AG04449 (cell line): Measurements from ENCODE around the gene SPDYE5.
A peak's percentile ranks its signal among the peaks of the same experiment; 100 is the strongest.
"Not testable (repeated sequence)": the region's sequence is repeated elsewhere in the genome, so short reads cannot be mapped to it uniquely, and the experiment has no call there.

ENCODE experiments used
- CTCF ChIA-PET: fragments of 350-600 bp; formaldehyde crosslinking; extraction: SDS; loops from one replicate; lab custom pipeline; 2021; ENCODE audit warnings: antibody characterized with exemption; lab: Yijun Ruan, JAX
- POLR2A ChIA-PET: fragments of 400-600, 350-600 bp; formaldehyde crosslinking; extraction: SDS; loops from one replicate; lab custom pipeline; 2020; ENCODE audit warnings: antibody characterized with exemption, inconsistent platforms; lab: Yijun Ruan, JAX
- DNase-seq: peaks from one replicate; pipeline ENCODE4 v3.0.0-alpha.2; 2010; ENCODE audit warnings: low read depth, low spot score
- H3K4me3 ChIP-seq: 2 replicates; pipeline ENCODE4 v1.5.1; 2011; ENCODE audit warnings: low read depth, mild to moderate bottlenecking, control low read depth, low read length

The SPDYE5 gene, protein sequence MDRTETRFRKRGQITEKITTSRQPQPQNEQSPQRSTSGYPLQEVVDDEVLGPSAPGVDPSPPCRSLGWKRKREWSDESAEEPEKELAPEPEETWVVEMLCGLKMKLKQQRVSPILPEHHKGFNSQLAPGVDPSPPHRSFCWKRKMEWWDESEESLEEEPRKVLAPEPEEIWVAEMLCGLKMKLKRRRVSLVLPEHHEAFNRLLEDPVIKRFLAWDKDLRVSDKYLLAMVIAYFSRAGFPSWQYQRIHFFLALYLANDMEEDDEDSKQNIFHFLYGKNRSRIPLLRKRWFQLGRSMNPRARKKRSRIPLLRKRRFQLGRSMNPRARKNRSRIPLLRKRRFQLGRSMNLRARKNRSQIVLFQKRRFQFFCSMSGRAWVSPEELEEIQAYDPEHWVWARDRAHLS

DNA sequence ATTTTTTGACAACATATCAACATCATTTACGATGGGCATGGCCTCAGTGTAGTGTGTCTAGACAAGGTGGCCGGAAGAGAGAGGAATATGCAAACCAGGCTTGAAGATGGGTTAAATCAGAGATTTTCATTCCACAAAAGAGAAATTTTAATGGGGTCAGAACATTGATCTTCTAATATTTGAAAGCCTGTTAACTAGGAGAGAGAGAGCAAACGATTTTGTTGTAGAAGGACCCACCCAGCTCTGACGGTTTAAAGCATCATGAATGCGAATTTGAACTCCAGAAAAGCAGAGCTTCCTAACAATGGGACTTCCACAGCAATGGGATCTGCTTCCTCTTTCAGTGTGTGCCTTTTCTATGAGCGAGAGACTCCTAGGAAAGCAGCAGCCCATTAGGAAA is at the start of gene SPDYE5:
SPDYE5 (plus strand) TSS at position 301 of the 400 bp plus-strand sequence. CDS start 1,728 bp downstream, outside the sequence.
- H3K4me3 ChIP-seq, CTCF ChIA-PET, DNase-seq, POLR2A ChIA-PET: not testable (repeated sequence)

- DNase-seq, result not testable (repeated sequence)
These were observed 49.5 kb upstream of the SPDYE5 start for GRCh38 chr7:75442465-75443111.

DNA sequence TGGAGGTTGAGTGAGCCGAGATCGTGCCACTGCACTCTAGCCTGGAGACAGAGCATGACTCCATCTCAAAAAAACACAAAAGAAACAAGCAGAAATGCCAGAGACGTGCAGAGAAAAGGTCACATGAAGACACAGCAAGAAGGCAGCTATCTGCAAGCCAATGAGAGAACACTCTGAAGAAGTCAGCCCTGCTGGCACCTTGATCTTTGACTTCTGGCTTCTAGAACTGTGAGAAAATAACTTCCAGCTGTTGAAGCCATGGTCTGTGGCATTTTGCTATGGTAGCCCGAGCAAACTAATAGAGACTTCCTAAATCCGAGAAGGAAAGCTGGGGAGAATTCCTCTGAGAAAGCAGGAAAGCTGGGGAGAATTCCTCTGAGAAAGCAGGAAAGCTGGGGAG is 42.2 kb upstream of the SPDYE5 start:
- CTCF ChIA-PET, POLR2A ChIA-PET, DNase-seq, H3K4me3 ChIP-seq: not testable (repeated sequence)

More at GRCh38 chr7:75442465-75443111, 49.5 kb upstream of the SPDYE5 start:
- CTCF ChIA-PET, POLR2A ChIA-PET: not testable (repeated sequence)
- H3K4me3 ChIP-seq, result peak overlapping the region; percentile 60

DNA sequence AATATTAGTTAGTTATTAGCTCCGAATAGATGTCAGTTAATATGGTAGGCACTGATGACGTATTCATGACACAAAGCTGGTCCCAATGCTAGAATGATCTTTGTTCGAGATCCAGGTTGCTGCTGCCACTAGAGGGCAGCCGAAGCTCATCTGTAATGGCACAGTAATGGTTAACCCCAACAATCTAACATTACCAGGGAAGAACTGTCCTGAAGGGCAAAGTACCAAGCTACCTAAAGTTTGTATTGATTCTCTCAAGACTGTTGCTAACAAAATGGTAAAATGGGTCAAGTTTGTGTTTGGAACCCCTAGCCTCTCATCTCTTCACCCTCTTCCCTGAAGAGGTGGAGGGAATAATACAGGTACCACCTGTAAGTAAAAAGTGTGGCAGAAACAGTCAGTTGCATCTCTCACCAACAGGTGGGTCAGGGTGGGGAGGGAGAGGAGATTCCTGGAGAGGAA is 39.6 kb upstream of the SPDYE5 start:
- H3K4me3 ChIP-seq, DNase-seq, POLR2A ChIA-PET: not testable (repeated sequence)
- CTCF ChIA-PET, result interaction anchor here (1.4 kb wide), 1 partner anchor 310 kb away, joined by 4 read pairs; no protein-coding TSS in a partner anchor

DNA sequence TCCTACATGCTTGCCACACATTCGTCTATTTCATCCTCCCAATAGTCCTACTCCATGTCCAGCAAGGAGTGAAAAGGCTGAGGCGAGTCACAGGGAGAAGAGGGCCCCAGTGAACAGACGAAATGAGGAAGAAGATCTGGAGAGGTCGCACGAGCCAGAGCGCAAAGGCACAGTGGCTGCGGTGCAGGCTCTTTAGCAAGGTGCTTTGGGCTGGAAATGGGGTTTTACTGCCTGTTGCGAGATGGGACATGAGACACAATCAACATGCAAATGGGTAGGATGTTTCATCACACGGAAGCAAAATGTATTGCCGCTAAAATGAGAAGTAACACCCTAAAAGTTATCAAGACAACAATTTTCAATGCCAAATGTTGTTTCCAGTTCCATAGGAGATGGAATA is 35.7 kb upstream of the SPDYE5 start:
- POLR2A ChIA-PET, CTCF ChIA-PET, DNase-seq, H3K4me3 ChIP-seq: not testable (repeated sequence)

DNA sequence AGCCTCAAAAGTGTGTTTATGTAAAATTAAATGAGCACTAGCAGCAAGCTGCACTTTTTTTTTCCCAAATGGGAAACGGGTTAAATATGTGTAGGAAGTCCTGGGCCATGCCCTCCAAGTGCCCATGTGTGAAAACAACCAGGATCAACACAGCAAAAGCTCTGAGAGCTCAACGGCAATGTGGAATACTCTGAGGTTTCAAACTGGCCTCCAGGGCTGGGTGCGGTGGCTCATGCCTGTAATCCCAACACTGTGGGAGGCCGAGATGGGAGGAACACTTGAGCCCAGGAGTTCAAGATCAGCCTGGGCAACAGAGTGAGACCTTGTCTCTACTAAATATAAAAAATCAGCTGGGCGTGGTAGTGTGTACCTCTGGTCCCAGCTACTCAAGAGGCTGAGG is 34.1 kb upstream of the SPDYE5 start:
- POLR2A ChIA-PET, CTCF ChIA-PET, H3K4me3 ChIP-seq, DNase-seq: not testable (repeated sequence)

DNA sequence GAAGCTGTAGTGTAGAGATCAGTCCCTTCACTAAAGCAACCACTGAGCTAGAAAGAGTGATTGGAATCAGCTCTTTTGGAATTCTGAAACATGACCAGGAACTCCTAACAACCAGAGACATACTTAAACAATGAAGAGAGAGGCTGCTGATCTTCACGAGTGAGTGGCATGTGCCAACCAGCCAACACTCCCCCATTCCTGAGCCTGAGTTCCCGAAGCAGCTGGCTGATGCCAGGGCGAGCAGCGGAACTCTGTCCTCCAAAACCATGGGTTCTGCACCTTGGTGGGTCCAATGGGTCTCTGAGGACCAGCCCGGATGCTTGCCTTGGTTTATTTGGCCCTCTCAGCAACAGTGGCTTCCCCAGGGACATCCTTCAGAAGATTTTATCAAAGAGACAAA is 31.6 kb upstream of the SPDYE5 start:
- CTCF ChIA-PET, POLR2A ChIA-PET, DNase-seq, H3K4me3 ChIP-seq: not testable (repeated sequence)

DNA sequence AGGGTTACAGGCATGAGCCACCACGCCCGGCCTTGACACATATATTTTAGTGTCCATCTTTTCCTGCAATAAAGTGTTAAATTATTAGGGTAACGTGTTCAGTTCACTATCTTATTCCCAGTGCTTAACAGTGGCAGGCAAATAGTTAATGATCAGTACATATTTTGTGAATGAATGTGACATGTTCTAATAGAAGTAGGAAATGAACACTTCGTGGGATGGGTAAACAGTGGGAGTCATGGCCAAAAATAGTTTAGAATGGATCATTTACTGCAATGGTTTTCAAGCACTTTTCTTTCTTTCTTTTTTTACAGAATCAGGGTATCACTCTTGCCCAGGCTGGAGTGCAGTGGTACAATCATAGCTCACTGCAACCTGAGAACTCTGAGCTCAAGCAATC is 22.0 kb upstream of the SPDYE5 start:
- POLR2A ChIA-PET, DNase-seq, H3K4me3 ChIP-seq, CTCF ChIA-PET: not testable (repeated sequence)

GRCh38 chr7:75477457-75477856 is 14.7 kb upstream of the SPDYE5 start:
- H3K4me3 ChIP-seq, POLR2A ChIA-PET, CTCF ChIA-PET, DNase-seq: not testable (repeated sequence)

DNA sequence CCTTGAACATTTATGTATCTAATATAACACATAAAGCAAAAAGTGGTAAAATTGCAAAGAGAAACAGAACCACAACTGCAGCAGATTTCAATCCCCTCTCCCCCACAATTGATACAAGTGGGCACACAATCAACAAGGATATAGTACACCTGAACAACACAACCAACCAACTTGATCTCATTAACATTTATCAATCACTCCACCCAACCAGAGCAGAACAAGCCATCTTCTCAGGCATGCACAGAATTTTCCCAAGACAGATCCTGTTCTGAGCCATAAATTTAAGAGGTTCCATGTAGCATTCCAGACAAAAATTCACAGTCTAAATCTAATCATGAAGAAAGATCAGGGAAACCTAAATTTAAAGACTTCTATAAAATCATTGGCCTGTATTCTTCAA is 11.8 kb upstream of the SPDYE5 start:
- POLR2A ChIA-PET, H3K4me3 ChIP-seq, DNase-seq, CTCF ChIA-PET: not testable (repeated sequence)

GRCh38 chr7:75485355-75485978 is 6.7 kb upstream of the SPDYE5 start:
- CTCF ChIA-PET, POLR2A ChIA-PET, DNase-seq: not testable (repeated sequence)
- peak overlapping the region; percentile 72 for H3K4me3 ChIP-seq

GRCh38 chr7:75485979-75486643 is 6.0 kb upstream of the SPDYE5 start, which contains the start of gene POM121C:
POM121C (minus strand) TSS chr7:75486299; CDS start chr7:75441496, 44,803 bp downstream.
- CTCF ChIA-PET, POLR2A ChIA-PET: not testable (repeated sequence)
- peak within 1 kb of the TSS; percentile 72 for H3K4me3 ChIP-seq
- DNase-seq, result peak; percentile 37

DNA sequence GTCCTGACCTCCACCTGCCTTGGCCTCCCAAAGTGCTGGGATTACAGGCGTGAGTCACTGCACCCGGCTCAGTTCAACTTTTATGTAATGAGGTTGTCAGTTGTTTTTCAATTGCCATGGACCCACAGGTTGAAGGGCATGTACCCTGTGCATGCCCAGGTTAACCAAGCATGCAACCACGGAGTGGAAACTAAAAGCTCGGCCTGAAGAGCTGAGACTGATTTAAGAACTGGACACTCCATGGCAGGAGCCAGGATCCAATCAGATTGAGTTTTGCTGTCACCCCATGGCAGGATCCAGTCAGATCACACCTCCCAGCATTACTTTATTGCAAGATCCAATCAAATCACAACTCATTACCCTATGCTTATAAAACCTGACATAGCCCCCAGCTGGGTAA is 16.9 kb downstream of the SPDYE5 start:
- POLR2A ChIA-PET, H3K4me3 ChIP-seq, DNase-seq, CTCF ChIA-PET: not testable (repeated sequence)

GRCh38 chr7:75518842-75519241 is 26.7 kb downstream of the SPDYE5 start:
- CTCF ChIA-PET, DNase-seq, POLR2A ChIA-PET, H3K4me3 ChIP-seq: not testable (repeated sequence)

DNA sequence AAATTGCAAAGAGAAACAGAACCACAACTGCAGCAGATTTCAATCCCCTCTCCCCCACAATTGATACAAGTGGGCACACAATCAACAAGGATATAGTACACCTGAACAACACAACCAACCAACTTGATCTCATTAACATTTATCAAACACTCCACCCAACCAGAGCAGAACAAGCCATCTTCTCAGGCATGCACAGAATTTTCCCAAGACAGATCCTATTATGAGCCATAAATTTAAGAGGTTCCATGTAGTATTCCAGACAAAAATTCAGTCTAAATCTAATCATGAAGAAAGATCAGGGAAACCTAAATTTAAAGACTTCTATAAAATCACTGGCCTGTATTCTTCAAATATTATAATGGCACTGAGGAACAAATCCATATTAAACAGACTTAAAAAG is 29.6 kb downstream of the SPDYE5 start:
- CTCF ChIA-PET, H3K4me3 ChIP-seq, DNase-seq, POLR2A ChIA-PET: not testable (repeated sequence)
